Neural progenitor cell (in vitro differentiated cells): ENCODE results near the gene CBFA2T3.

Experiments
- CTCF ChIP-seq: fragments of 200-600 bp; sonication (generic); IDR thresholded peaks from 2 replicates; pipeline ENCODE4 v1.5.1; 2017; ENCODE audit warnings: antibody characterized with exemption, mild to moderate bottlenecking
- EZH2 ChIP-seq: fragments of 200-600 bp; sonication (generic); IDR thresholded peaks from 2 replicates; pipeline ENCODE4 v1.6.1; 2017; ENCODE audit warnings: antibody characterized with exemption, mild to moderate bottlenecking, moderate library complexity

DNA sequence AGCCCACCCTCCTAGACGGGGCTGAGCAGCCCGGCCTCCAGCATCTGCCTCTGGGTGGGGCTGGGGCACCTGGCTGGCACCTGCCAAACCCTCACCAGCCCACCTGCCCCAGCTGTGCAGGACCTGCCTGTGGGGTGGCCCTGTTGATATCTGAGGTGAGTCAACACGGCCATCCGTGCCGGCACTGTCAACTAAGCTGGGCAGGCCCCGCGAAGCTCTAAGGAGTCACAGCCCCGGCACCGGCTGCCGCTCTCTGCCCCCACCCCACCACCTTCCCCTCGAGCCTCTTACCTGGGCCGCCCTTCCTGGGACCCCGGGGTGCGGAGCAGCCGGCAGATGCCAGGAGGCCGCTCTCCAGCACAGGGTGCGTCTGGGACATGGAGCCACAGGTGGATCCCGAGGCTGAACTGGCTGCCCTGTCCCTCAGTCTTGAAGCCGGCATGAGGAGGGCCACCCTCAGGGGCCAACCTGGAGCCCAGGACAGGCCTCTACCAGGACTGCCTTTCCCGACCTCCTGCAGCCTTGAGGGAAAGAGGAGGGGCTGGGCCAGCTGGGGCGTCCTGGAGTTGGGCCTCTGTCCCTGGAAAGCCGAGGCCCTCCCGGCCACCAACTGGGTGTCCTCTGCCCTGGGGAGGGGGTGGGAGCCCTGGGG, 515 bp downstream of the CBFA2T3 start:
- TF ChIP-seq CTCF (no peak), EZH2 (no peak)
